ENCODE results near the gene FAM161B. TPM values are rescaled to one million over a fixed set of nuclear protein-coding genes. Genes with fewer than 3 reads are reported as not detected.

The FAM161B gene
- total RNA-seq, 1 experiment from 2014 or later, result 4.1 TPM

- peak within 1 kb of the TSS; percentile 19 for H2AFZ ChIP-seq (ENCODE audit: low read length)
- H3K4me1 ChIP-seq (ENCODE audit: low read length), result peaks cover 47% of the 10 kb centered on the region
Observed at GRCh38 chr14:73886449-73887317, 63.2 kb downstream of the FAM161B start, which contains the start of gene ZNF410. ZNF410 (plus strand) TSS chr14:73886859; CDS start chr14:73892176, 5,317 bp downstream.

GRCh38 chr14:73884438-73885190, 65.3 kb downstream of the FAM161B start:
- H3K4me1 ChIP-seq (ENCODE audit: low read length), result peaks cover 57% of the 10 kb centered on the region
- H3K27ac ChIP-seq (ENCODE audit: low read length), result peak overlapping the region; percentile 77
- peaks cover 50% of the 10 kb centered on the region for H3K79me2 ChIP-seq (ENCODE audit: low read length)
- H3K9ac ChIP-seq (ENCODE audit: low read length), result peak overlapping the region; percentile 89
- peaks cover 9% of the 10 kb centered on the region; the same call in 1 of the 2 replicates for H4K20me1 ChIP-seq (ENCODE audit: insufficient read depth, low read depth, low read length)
- no peaks in the 10 kb centered on the region for H3K36me3 ChIP-seq (ENCODE audit: insufficient read depth, low read length)
- H3K9me3 ChIP-seq (ENCODE audit: low read length), result no peaks in the 10 kb centered on the region
- no peak overlapping the region for H2AFZ ChIP-seq (ENCODE audit: low read length)
- no peaks in the 10 kb centered on the region for H3K9me2 ChIP-seq (replicated peaks; ENCODE audit: insufficient read depth, low read length)
- DNase-seq, result peak; percentile 57
- H3K4me2 ChIP-seq (ENCODE audit: low read depth, low read length, poor library complexity, severe bottlenecking), result peak overlapping the region; percentile 76
- H3K4me3 ChIP-seq (ENCODE audit: low read length), result peak overlapping the region; percentile 85
- no peaks in the 10 kb centered on the region for H3K27me3 ChIP-seq (ENCODE audit: low read length)

More at GRCh38 chr14:73886449-73887317, 63.2 kb downstream of the FAM161B start, which contains the start of gene ZNF410:
- H3K9me3 ChIP-seq (ENCODE audit: low read length), result no peaks in the 10 kb centered on the region
- peak within 1 kb of the TSS; percentile 81 for H3K27ac ChIP-seq (ENCODE audit: low read length)
- no peaks in the 10 kb centered on the region for H3K27me3 ChIP-seq (ENCODE audit: low read length)
- peak within 1 kb of the TSS; percentile 76 for H3K4me2 ChIP-seq (ENCODE audit: low read depth, low read length, poor library complexity, severe bottlenecking)
- H3K36me3 ChIP-seq (ENCODE audit: insufficient read depth, low read length), result peaks cover 3% of the 10 kb centered on the region; the same call in 1 of the 2 replicates
- DNase-seq, result peak; percentile 98
- H3K9me2 ChIP-seq (replicated peaks; ENCODE audit: insufficient read depth, low read length), result no peaks in the 10 kb centered on the region
- H3K79me2 ChIP-seq (ENCODE audit: low read length), result peaks cover 71% of the 10 kb centered on the region
- H3K9ac ChIP-seq (ENCODE audit: low read length), result peak within 1 kb of the TSS; percentile 89
- H4K20me1 ChIP-seq (ENCODE audit: insufficient read depth, low read depth, low read length), result peaks cover 9% of the 10 kb centered on the region; the same call in 1 of the 2 replicates
- H3K4me3 ChIP-seq (ENCODE audit: low read length), result peak within 1 kb of the TSS; percentile 85

Small RNA genes lying within 50 kb of the gene (small RNA-seq; reads per million reads assigned to genes)
- not detected for gene RF00019

Other genes starting within 250 kb of the FAM161B start
- 7.4 and 7.7 TPM in 2 replicates for gene PNMA1, start 235.7 kb downstream of the FAM161B start, total RNA-seq (2014; rRNA removed; shearing (Covaris generic); ENCODE audit: low replicate concordance)
- 10.0 and 11.3 TPM in 2 replicates for gene PTGR2, start 98.3 kb downstream of the FAM161B start, total RNA-seq (2014; rRNA removed; shearing (Covaris generic); ENCODE audit: low replicate concordance)
- gene ZNF410, start 63.2 kb downstream of the FAM161B start, total RNA-seq (2014; rRNA removed; shearing (Covaris generic); ENCODE audit: low replicate concordance), result 63.5 and 73.8 TPM in 2 replicates
- gene COQ6, start 208 bp upstream of the FAM161B start, total RNA-seq (2014; rRNA removed; shearing (Covaris generic); ENCODE audit: low replicate concordance), result 45.2 and 48.8 TPM in 2 replicates
- gene ENTPD5, start 69.2 kb upstream of the FAM161B start, total RNA-seq (2014; rRNA removed; shearing (Covaris generic); ENCODE audit: low replicate concordance), result 22.3 and 26.3 TPM in 2 replicates
- gene BBOF1, start 69.3 kb upstream of the FAM161B start, total RNA-seq (2014; rRNA removed; shearing (Covaris generic); ENCODE audit: low replicate concordance), result 2.0 and 6.1 TPM in 2 replicates
- 24.2 and 43.0 TPM in 2 replicates for gene ALDH6A1, start 134.4 kb upstream of the FAM161B start, total RNA-seq (2014; rRNA removed; shearing (Covaris generic); ENCODE audit: low replicate concordance)
- gene LIN52, start 134.9 kb upstream of the FAM161B start, total RNA-seq (2014; rRNA removed; shearing (Covaris generic); ENCODE audit: low replicate concordance), result 17.1 and 34.0 TPM in 2 replicates